GM12878 (cell line): ENCODE measurements around the gene SLC23A2. TPM values are rescaled to one million over a fixed set of nuclear protein-coding genes. Genes with fewer than 3 reads are reported as not detected.

Source experiments
- BHLHE40 ChIP-seq, 2 experiments: fragments of 450-650 bp in 1 of 2; IDR thresholded peaks; 2 replicates each; pipeline ENCODE4 v1.6.1; 2011 to 2017; ENCODE audit warnings: low read depth in 2 of 2, borderline replicate concordance in 1 of 2, improper control_type of control experiment in 1 of 2, low read length in 1 of 2, mild to moderate bottlenecking in 1 of 2
- BMI1 ChIP-seq: fragments of 450-650 bp; IDR thresholded peaks from 2 replicates; pipeline ENCODE4 v1.6.1; 2016; ENCODE audit warnings: mild to moderate bottlenecking, moderate library complexity, borderline replicate concordance
- DPF2 ChIP-seq: fragments of 450-650 bp; IDR thresholded peaks from 2 replicates; pipeline ENCODE4 v1.6.1; 2017; ENCODE audit warnings: mild to moderate bottlenecking
- EED ChIP-seq: sonication (generic); IDR thresholded peaks from 2 replicates; pipeline ENCODE4 v1.6.1; 2016; ENCODE audit warnings: antibody characterized with exemption, low read depth
- MTA3 ChIP-seq: IDR thresholded peaks from 2 replicates; pipeline ENCODE4 v1.6.1; 2012; ENCODE audit warnings: low read length, inconsistent platforms, borderline replicate concordance
- NBN ChIP-seq: fragments of 450-650 bp; IDR thresholded peaks from 2 replicates; pipeline ENCODE4 v1.6.1; 2016
- NR2C1 ChIP-seq: fragments of 450-650 bp; IDR thresholded peaks from 2 replicates; pipeline ENCODE4 v1.6.1; 2017; ENCODE audit warnings: antibody characterized with exemption, mild to moderate bottlenecking, moderate library complexity
- NR2F1 ChIP-seq: fragments of 450-650 bp; conservative IDR thresholded peaks from 2 replicates; pipeline ENCODE4 v1.6.1; 2017; ENCODE audit warnings: mild to moderate bottlenecking
- SREBF1 ChIP-seq: IDR thresholded peaks from 2 replicates; pipeline ENCODE4 v1.6.1; 2012; ENCODE audit warnings: mild to moderate bottlenecking, low read length
- ZNF274 ChIP-seq: IDR thresholded peaks from one replicate; pipeline ENCODE4 v1.8.0; 2011; ENCODE audit not compliant: insufficient read length, insufficient read depth
- polyA plus RNA-seq, 11 experiments: library from polyadenylated mRNA; depleted of rRNA in 4 of 11; unstranded in 6 of 11; stranded (reverse) in 5 of 11; fragments of >200 nt; fragmentation: Nextera tagmentation in 4 of 11; fragmentation: Illumina TruSeq in 1 of 11; extraction: Ambion mirVana in 4 of 11; extraction: Trizol in 1 of 11; gene quantifications; 1 replicate in 1 of 11; 2 replicates in 10 of 11; pipeline versions ENCODE4 v1.2.1 to v1.2.3, GENCODE V29; 2011 to 2016; ENCODE audit warnings: inconsistent platforms in 2 of 11, missing spikeins in 2 of 11, low read depth in 1 of 11
- total RNA-seq, 4 experiments: library from RNA; depleted of rRNA in 3 of 4; stranded (reverse); fragments of >200 nt in 3 of 4; fragmentation: Illumina TruSeq in 1 of 4; extraction: Trizol in 1 of 4; gene quantifications; 2 replicates each; pipeline versions ENCODE4 v1.2.1 to v1.2.3, GENCODE V29; 2013 to 2021
- TF ChIP-seq, protein P1 (sequence below): fragments of 450-650 bp; IDR thresholded peaks from 2 replicates; pipeline ENCODE4 v1.6.1; 2017; ENCODE audit warnings: low read depth, mild to moderate bottlenecking, moderate library complexity
- TF ChIP-seq, protein P2 (sequence below): fragments of 450-650 bp; IDR thresholded peaks from 2 replicates; pipeline ENCODE4 v1.6.1; 2016; ENCODE audit warnings: mild to moderate bottlenecking
- TF ChIP-seq, protein P3 (sequence below), 3 experiments: IDR thresholded peaks in 2 of 3; conservative IDR thresholded peaks in 1 of 3; 2 replicates each; pipeline ENCODE4 v1.5.1; 2011; ENCODE audit warnings: low read depth in 3 of 3, low read length in 3 of 3, mild to moderate bottlenecking in 3 of 3, control low read depth in 2 of 3, moderate library complexity in 2 of 3, inconsistent platforms in 1 of 3, mixed read lengths in 1 of 3; ENCODE audit not compliant: control insufficient read depth in 2 of 3, insufficient read depth in 1 of 3; ENCODE audit errors: extremely low read depth in 1 of 3

SLC23A2 gene
- total and polyA plus RNA-seq, 10 of the 15 experiments (the other 5 are each of a cell fraction or from before 2014, with no cell fraction given) = 4.4 to 56.1 (median 35.5) TPM

DNA sequence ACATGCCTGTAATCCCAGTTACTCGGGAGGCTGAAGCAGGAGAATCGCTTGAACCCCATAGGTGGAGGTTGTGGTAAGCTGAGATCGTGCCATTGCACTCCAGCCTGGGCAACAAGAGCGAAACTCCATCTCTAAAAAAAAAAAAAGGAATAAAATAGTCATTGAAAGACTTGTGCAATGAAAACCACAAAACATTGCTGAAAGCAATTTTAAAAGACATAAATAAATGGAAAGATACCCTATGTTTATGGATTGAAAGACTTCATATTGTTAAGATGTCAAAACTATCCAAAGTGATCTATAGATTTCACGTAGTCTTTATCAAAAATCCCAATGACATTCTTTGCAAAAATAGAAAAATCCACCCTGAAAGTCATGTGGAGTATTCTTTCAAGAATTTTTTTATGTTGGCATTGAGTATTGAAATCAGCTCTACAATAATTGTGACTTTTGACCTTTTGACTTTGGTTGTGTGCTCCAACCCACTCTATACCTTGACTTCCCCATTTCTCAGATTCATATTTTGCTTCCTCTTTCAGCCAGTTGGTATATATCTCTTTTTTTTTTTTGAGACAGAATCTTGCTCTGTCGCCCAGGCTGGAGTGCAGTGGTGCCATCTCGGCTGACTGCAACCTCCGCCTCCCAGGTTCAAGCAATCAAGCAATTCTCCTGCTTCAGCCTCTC lies 45.5 kb upstream of the SLC23A2 start (continued):
- TF ChIP-seq, protein P1, sequence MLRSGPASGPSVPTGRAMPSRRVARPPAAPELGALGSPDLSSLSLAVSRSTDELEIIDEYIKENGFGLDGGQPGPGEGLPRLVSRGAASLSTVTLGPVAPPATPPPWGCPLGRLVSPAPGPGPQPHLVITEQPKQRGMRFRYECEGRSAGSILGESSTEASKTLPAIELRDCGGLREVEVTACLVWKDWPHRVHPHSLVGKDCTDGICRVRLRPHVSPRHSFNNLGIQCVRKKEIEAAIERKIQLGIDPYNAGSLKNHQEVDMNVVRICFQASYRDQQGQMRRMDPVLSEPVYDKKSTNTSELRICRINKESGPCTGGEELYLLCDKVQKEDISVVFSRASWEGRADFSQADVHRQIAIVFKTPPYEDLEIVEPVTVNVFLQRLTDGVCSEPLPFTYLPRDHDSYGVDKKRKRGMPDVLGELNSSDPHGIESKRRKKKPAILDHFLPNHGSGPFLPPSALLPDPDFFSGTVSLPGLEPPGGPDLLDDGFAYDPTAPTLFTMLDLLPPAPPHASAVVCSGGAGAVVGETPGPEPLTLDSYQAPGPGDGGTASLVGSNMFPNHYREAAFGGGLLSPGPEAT = peak; percentile 50; the same call in 1 of the 2 replicates
- no peak for TF ChIP-seq DPF2
- peak; percentile 95 for TF ChIP-seq NR2F1
- TF ChIP-seq, protein P2, sequence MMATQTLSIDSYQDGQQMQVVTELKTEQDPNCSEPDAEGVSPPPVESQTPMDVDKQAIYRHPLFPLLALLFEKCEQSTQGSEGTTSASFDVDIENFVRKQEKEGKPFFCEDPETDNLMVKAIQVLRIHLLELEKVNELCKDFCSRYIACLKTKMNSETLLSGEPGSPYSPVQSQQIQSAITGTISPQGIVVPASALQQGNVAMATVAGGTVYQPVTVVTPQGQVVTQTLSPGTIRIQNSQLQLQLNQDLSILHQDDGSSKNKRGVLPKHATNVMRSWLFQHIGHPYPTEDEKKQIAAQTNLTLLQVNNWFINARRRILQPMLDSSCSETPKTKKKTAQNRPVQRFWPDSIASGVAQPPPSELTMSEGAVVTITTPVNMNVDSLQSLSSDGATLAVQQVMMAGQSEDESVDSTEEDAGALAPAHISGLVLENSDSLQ = no peak
- TF ChIP-seq ZNF274 = no peak
- no peak for TF ChIP-seq SREBF1
- peak in 1 of 2 experiments; percentile 27; a peak in 1 of 4 replicates for TF ChIP-seq BHLHE40 (IDR thresholded peaks at IDR 0.05; ENCODE audit: borderline replicate concordance in 1 of 2, low read depth in 2 of 2, low read length in 1 of 2)
- 0 out of 2 replicates have a peak, but pooled peaks have one; percentile 24 for TF ChIP-seq BMI1
- TF ChIP-seq, protein P3, sequence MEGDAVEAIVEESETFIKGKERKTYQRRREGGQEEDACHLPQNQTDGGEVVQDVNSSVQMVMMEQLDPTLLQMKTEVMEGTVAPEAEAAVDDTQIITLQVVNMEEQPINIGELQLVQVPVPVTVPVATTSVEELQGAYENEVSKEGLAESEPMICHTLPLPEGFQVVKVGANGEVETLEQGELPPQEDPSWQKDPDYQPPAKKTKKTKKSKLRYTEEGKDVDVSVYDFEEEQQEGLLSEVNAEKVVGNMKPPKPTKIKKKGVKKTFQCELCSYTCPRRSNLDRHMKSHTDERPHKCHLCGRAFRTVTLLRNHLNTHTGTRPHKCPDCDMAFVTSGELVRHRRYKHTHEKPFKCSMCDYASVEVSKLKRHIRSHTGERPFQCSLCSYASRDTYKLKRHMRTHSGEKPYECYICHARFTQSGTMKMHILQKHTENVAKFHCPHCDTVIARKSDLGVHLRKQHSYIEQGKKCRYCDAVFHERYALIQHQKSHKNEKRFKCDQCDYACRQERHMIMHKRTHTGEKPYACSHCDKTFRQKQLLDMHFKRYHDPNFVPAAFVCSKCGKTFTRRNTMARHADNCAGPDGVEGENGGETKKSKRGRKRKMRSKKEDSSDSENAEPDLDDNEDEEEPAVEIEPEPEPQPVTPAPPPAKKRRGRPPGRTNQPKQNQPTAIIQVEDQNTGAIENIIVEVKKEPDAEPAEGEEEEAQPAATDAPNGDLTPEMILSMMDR (IDR thresholded peaks at IDR 0.05 in 2 of 3, conservative IDR thresholded peaks at IDR 0.05 in 1 of 3; ENCODE audit: control insufficient read depth in 2 of 3, extremely low read depth in 1 of 3, insufficient read depth in 1 of 3, low read depth in 3 of 3, low read length in 3 of 3) = no peak
- no peak for TF ChIP-seq MTA3
- TF ChIP-seq EED = no peak
- peak; percentile 80 for TF ChIP-seq NR2C1
- peak; percentile 51; the same call in 1 of the 2 replicates for TF ChIP-seq NBN
